ENCODE data around the gene FRS2.
A peak's percentile ranks its signal among the peaks of the same experiment; 100 is the strongest.

FRS2 gene

DNA sequence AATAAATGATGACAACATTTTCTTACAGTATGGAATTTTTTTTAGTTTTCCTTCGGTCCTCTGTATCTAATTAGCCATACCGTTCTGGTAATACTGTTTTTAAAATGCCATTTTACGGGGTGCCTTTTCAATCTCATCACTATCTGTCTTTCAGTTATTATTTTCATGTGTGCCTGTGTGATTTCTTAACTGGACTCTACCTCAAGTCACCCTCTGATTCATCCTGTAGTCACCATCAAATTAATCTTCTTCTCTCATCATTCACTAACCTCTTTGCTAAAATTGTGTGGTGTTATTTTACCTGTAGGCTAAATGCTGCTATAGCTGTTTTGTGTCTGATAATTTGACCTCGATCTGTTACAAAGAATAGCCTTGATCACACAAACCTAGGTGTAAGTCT, 99.0 kb downstream of the FRS2 start:
- DNase-seq (ENCODE audit: low spot score), result no peak

DNA sequence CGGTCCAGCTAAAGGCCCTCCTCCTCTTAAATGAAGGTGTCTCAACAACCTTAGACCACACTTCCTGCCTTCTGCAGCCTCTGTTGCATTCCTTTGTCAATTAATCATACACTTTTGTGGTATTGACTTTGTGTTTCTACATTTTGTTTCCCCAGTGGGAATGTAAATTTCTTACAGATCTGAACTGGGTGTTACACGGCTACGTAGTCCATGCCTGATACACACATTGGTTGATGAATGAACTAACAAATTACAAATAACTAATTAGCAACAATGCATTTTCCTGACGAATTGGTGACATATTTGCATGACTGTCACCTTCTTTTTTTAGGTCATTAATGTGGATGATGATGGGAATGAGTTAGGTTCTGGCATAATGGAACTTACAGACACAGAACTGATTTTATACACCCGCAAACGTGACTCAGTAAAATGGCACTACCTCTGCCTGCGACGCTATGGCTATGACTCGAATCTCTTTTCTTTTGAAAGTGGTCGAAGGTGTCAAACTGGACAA, 99.9 kb downstream of the FRS2 start:
- no peak for DNase-seq (ENCODE audit: low spot score)
- TF ChIP-seq, protein P1, sequence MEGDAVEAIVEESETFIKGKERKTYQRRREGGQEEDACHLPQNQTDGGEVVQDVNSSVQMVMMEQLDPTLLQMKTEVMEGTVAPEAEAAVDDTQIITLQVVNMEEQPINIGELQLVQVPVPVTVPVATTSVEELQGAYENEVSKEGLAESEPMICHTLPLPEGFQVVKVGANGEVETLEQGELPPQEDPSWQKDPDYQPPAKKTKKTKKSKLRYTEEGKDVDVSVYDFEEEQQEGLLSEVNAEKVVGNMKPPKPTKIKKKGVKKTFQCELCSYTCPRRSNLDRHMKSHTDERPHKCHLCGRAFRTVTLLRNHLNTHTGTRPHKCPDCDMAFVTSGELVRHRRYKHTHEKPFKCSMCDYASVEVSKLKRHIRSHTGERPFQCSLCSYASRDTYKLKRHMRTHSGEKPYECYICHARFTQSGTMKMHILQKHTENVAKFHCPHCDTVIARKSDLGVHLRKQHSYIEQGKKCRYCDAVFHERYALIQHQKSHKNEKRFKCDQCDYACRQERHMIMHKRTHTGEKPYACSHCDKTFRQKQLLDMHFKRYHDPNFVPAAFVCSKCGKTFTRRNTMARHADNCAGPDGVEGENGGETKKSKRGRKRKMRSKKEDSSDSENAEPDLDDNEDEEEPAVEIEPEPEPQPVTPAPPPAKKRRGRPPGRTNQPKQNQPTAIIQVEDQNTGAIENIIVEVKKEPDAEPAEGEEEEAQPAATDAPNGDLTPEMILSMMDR (IDR thresholded peaks at IDR 0.05; ENCODE audit: extremely low read depth, missing control alignments), result no peak

More for the DNA sequence above, 99.0 kb downstream of the FRS2 start:
- TF ChIP-seq, protein P1 (IDR thresholded peaks at IDR 0.05; ENCODE audit: extremely low read depth, missing control alignments), result no peak

- TF ChIP-seq, protein P1 (IDR thresholded peaks at IDR 0.05; ENCODE audit: extremely low read depth, missing control alignments), result peak; percentile 54
- peak; percentile 61 for DNase-seq (ENCODE audit: low spot score)
These were observed 100.6 kb downstream of the FRS2 start for GRCh38 chr12:69570545-69571399.

- DNase-seq (ENCODE audit: low spot score), result no peak
- TF ChIP-seq, protein P1 (IDR thresholded peaks at IDR 0.05; ENCODE audit: extremely low read depth, missing control alignments), result no peak
These were observed 105.2 kb downstream of the FRS2 start for GRCh38 chr12:69575346-69575745.

- TF ChIP-seq, protein P1 (IDR thresholded peaks at IDR 0.05; ENCODE audit: extremely low read depth, missing control alignments), result no peak
- no peak for DNase-seq (ENCODE audit: low spot score)
These were observed 108.1 kb downstream of the FRS2 start for GRCh38 chr12:69578283-69578682.

- no peak for DNase-seq (ENCODE audit: low spot score)
- TF ChIP-seq, protein P1 (IDR thresholded peaks at IDR 0.05; ENCODE audit: extremely low read depth, missing control alignments), result no peak
These were observed 108.8 kb downstream of the FRS2 start for GRCh38 chr12:69579029-69579428.

DNA sequence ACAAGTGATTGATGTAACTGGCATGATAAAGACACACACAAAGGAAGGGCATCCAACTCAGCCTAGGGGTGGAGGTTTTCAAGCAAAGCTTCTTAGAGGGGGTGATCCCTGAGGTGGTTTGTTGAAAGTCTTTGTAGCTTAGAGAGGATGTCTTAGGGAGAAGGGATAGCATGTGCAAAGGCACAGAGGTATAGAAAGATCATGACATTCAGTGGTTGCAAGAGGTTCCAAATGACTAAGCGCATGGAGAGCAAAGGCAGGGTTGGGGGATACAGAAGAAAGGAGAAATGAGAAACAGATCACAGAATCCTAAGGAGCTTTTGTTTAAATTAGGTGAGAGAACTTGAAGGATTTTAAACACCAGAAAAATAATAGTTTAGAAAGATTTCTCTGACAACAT, 109.9 kb downstream of the FRS2 start:
- TF ChIP-seq, protein P1 (IDR thresholded peaks at IDR 0.05; ENCODE audit: extremely low read depth, missing control alignments), result no peak

More for the DNA sequence above, 109.9 kb downstream of the FRS2 start:
- no peak for DNase-seq (ENCODE audit: low spot score)
